ENCODE data around the gene KRTAP9-8. TPM values are rescaled to one million over a fixed set of nuclear protein-coding genes. Genes with fewer than 3 reads are reported as not detected.

Gene KRTAP9-8
- total RNA-seq, 4 donors from 2014 or later: not detected

GRCh38 chr17:41284546-41284945 lies 46.7 kb downstream of the KRTAP9-8 start:
- no peak for ATAC-seq (ENCODE audit: low FRiP score)
- TF ChIP-seq CTCF (IDR thresholded peaks at IDR 0.05): no peak
- no peak for DNase-seq (ENCODE audit: low spot score)

GRCh38 chr17:41287050-41287449 lies 49.3 kb downstream of the KRTAP9-8 start:
- ATAC-seq (ENCODE audit: low FRiP score) (no peak), DNase-seq (ENCODE audit: low spot score) (no peak)
- TF ChIP-seq CTCF (IDR thresholded peaks at IDR 0.05): no peak

Small RNA genes lying within 50 kb of the gene (small RNA-seq; reads per million reads assigned to genes)
- not detected for gene KRTAP9-10P

Other genes with a start within 250 kb of the KRTAP9-8 start
- not detected for gene KRTAP3-3, start 243.8 kb upstream of the KRTAP9-8 start, total RNA-seq
- gene KRTAP3-2, start 238.1 kb upstream of the KRTAP9-8 start, total RNA-seq: not detected
- gene KRTAP3-1, start 228.9 kb upstream of the KRTAP9-8 start, total RNA-seq: not detected
- not detected for gene KRTAP1-5, start 210.8 kb upstream of the KRTAP9-8 start, total RNA-seq
- not detected for gene KRTAP1-4, start 207.8 kb upstream of the KRTAP9-8 start, total RNA-seq
- not detected for gene KRTAP1-3, start 203.1 kb upstream of the KRTAP9-8 start, total RNA-seq
- not detected for gene KRTAP1-1, start 196.5 kb upstream of the KRTAP9-8 start, total RNA-seq
- gene KRTAP2-1, start 190.7 kb upstream of the KRTAP9-8 start, total RNA-seq: not detected
- gene KRTAP2-2, start 182.8 kb upstream of the KRTAP9-8 start, total RNA-seq: not detected
- not detected for gene KRTAP2-3, start 177.9 kb upstream of the KRTAP9-8 start, total RNA-seq
- gene KRTAP2-4, start 172.1 kb upstream of the KRTAP9-8 start, total RNA-seq: not detected
- gene KRTAP4-7, start 153.8 kb upstream of the KRTAP9-8 start, total RNA-seq: not detected
- gene KRTAP4-8, start 139.9 kb upstream of the KRTAP9-8 start, total RNA-seq: not detected
- gene KRTAP4-16, start 135.8 kb upstream of the KRTAP9-8 start, total RNA-seq: not detected
- gene KRTAP4-9, start 132.6 kb upstream of the KRTAP9-8 start, total RNA-seq: not detected
- gene KRTAP4-11, start 119.6 kb upstream of the KRTAP9-8 start, total RNA-seq: not detected
- not detected for gene KRTAP4-12, start 113.8 kb upstream of the KRTAP9-8 start, total RNA-seq
- not detected for gene KRTAP4-6, start 97.5 kb upstream of the KRTAP9-8 start, total RNA-seq
- not detected for gene KRTAP4-5, start 88.2 kb upstream of the KRTAP9-8 start, total RNA-seq
- gene KRTAP4-4, start 77.3 kb upstream of the KRTAP9-8 start, total RNA-seq: not detected
- gene KRTAP4-3, start 69.8 kb upstream of the KRTAP9-8 start, total RNA-seq: not detected
- not detected for gene KRTAP4-2, start 59.8 kb upstream of the KRTAP9-8 start, total RNA-seq
- gene KRTAP4-1, start 53.1 kb upstream of the KRTAP9-8 start, total RNA-seq: not detected
- gene KRTAP9-1, start 48.1 kb upstream of the KRTAP9-8 start, total RNA-seq: not detected
- not detected for gene KRTAP9-2, start 11.4 kb upstream of the KRTAP9-8 start, total RNA-seq
- gene KRTAP9-3, start 5.5 kb upstream of the KRTAP9-8 start, total RNA-seq: not detected
- not detected for gene KRTAP9-4, start 11.7 kb downstream of the KRTAP9-8 start, total RNA-seq
- gene KRTAP9-9, start 17.4 kb downstream of the KRTAP9-8 start, total RNA-seq: not detected
- gene KRTAP9-6, start 27.4 kb downstream of the KRTAP9-8 start, total RNA-seq: not detected
- gene KRTAP9-7, start 37.7 kb downstream of the KRTAP9-8 start, total RNA-seq: not detected
- gene KRTAP29-1, start 64.9 kb downstream of the KRTAP9-8 start, total RNA-seq: not detected
- gene KRTAP16-1, start 71.3 kb downstream of the KRTAP9-8 start, total RNA-seq: not detected
- gene KRTAP17-1, start 77.7 kb downstream of the KRTAP9-8 start, total RNA-seq: not detected
- gene KRT33A, start 112.8 kb downstream of the KRTAP9-8 start, total RNA-seq: not detected
- gene KRT33B, start 131.8 kb downstream of the KRTAP9-8 start, total RNA-seq: not detected
- gene KRT34, start 144.3 kb downstream of the KRTAP9-8 start, total RNA-seq: not detected
- not detected for gene KRT31, start 159.6 kb downstream of the KRTAP9-8 start, total RNA-seq
- gene KRT37, start 186.6 kb downstream of the KRTAP9-8 start, total RNA-seq: not detected
- not detected for gene KRT38, start 203.0 kb downstream of the KRTAP9-8 start, total RNA-seq
- gene KRT32, start 229.4 kb downstream of the KRTAP9-8 start, total RNA-seq: not detected
- not detected for gene KRT35, start 243.2 kb downstream of the KRTAP9-8 start, total RNA-seq